Vagina (tissue), 2 donors: Measurements from ENCODE around the gene GMEB2.

ENCODE experiments used
- POLR2A ChIP-seq, 2 donors: fragments of 450-650 bp; IDR thresholded peaks; one replicate each; pipeline ENCODE4 v1.6.1; 2017; ENCODE audit warnings: antibody characterized with exemption in 2 of 2, mild to moderate bottlenecking in 2 of 2, moderate library complexity in 2 of 2
- POLR2AphosphoS5 ChIP-seq, 2 donors: sonication (generic); formaldehyde crosslinking; IDR thresholded peaks; one replicate each; pipeline ENCODE4 v1.9.0; 2017; ENCODE audit warnings: antibody characterized with exemption in 2 of 2, mild to moderate bottlenecking in 2 of 2, low read depth in 1 of 2; ENCODE audit not compliant: insufficient read depth in 1 of 2
- TF ChIP-seq, protein P1 (sequence below), 3 experiments: fragments of 450-650 bp in 2 of 3; fragments of 200-600 bp in 1 of 3; sonication (generic) in 1 of 3; IDR thresholded peaks; one replicate each; pipeline ENCODE4 v1.5.1; 2017 to 2019; ENCODE audit warnings: antibody characterized with exemption in 3 of 3, mild to moderate bottlenecking in 2 of 3, moderate library complexity in 2 of 3

DNA sequence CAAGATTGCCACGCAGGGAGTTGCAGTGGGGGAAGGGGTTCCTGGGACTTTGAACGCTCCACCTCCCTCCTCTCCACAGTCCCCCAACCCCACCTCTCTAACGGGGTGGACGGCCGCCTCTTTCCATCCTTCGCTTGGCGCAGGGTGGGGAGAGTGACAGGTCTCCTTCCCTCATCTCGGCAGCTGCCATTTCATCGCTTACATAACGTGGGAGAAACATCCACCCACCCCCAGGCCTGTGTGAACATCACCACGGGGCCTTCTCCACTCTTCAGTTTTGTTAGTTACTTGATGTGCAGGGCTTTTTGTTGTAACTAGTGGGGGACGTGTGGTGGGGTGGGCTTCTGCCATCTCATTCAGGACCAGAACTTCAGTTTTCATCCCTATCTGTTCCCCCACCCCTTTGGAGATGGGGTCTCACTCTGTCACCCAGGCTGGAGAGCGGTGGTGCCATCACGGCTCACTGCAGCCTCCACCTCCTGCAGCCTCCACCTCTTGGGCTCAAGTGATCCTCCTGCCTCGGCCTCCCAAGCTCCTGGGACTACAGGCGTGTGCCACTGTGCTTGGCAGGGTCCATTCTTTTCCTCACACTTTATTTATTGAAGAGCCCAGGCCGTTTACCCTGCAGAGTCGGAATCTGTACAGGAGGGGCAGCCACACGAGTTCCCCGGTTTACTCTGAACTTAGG, 48.9 kb upstream of the GMEB2 start:
- TF ChIP-seq, protein P1, sequence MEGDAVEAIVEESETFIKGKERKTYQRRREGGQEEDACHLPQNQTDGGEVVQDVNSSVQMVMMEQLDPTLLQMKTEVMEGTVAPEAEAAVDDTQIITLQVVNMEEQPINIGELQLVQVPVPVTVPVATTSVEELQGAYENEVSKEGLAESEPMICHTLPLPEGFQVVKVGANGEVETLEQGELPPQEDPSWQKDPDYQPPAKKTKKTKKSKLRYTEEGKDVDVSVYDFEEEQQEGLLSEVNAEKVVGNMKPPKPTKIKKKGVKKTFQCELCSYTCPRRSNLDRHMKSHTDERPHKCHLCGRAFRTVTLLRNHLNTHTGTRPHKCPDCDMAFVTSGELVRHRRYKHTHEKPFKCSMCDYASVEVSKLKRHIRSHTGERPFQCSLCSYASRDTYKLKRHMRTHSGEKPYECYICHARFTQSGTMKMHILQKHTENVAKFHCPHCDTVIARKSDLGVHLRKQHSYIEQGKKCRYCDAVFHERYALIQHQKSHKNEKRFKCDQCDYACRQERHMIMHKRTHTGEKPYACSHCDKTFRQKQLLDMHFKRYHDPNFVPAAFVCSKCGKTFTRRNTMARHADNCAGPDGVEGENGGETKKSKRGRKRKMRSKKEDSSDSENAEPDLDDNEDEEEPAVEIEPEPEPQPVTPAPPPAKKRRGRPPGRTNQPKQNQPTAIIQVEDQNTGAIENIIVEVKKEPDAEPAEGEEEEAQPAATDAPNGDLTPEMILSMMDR (IDR thresholded peaks at IDR 0.05), result no peak
- TF ChIP-seq POLR2A (IDR thresholded peaks at IDR 0.05) (no peak), POLR2AphosphoS5 (IDR thresholded peaks at IDR 0.05; ENCODE audit: insufficient read depth in 1 of 2, low read depth in 1 of 2) (no peak)
